ENCODE measurements around the gene KIF3A.

KIF3A gene

GRCh38 chr5:132750471-132751230 is 13.3 kb upstream of the KIF3A start:
- H3K9me3 ChIP-seq (ENCODE audit: control extremely low read depth in 1 of 5, control insufficient read depth in 4 of 5, insufficient read depth in 2 of 5, low read depth in 1 of 5, low read length in 4 of 5) = no peaks in the 10 kb centered on the region
- H3K27me3 ChIP-seq (replicated peaks in 2 of 5; ENCODE audit: control insufficient read depth in 4 of 5, insufficient read depth in 5 of 5, low read length in 4 of 5) = peaks cover 4 to 32% (median 30%) of the 10 kb centered on the region in 5 experiments
- no peak overlapping the region for H3K4me3 ChIP-seq (ENCODE audit: control insufficient read depth in 1 of 7, extremely low read depth in 1 of 7, insufficient read depth in 4 of 7, low read depth in 2 of 7, low read length in 6 of 7)
- 87% methylated on average over 2 of the region's 10 CpGs for WGBS (ENCODE audit: insufficient coverage)
- H3K36me3 ChIP-seq (ENCODE audit: control insufficient read depth in 4 of 4, insufficient read depth in 4 of 4, low read length in 3 of 4) = no peaks in the 10 kb centered on the region
- H3K4me1 ChIP-seq (ENCODE audit: control extremely low read depth in 1 of 4, control insufficient read depth in 4 of 4, insufficient read depth in 4 of 4, low read length in 3 of 4) = peaks cover 0 to 12% (median 10%) of the 10 kb centered on the region in 4 experiments
- CTCF ChIA-PET = interaction anchor here (1.0 to 4.6 kb wide), 5 partner anchors 9 to 70 kb away, joined by 3 to 16 read pairs (median 4); partner anchors contain the start of gene KIF3A
- no peak for DNase-seq
- H3K27ac ChIP-seq (ENCODE audit: insufficient read depth in 1 of 2, low read depth in 1 of 2, low read length in 2 of 2, poor library complexity in 1 of 2, severe bottlenecking in 2 of 2) = no peak overlapping the region
- POLR2A ChIA-PET = interaction anchor here (0.8 kb wide), 1 partner anchor 11 kb away, joined by 3 read pairs; no protein-coding TSS in a partner anchor

GRCh38 chr5:132749506-132749905 is 12.2 kb upstream of the KIF3A start:
- Histone ChIP-seq H3K27ac (ENCODE audit: insufficient read depth in 1 of 2, low read depth in 1 of 2, low read length in 2 of 2, poor library complexity in 1 of 2, severe bottlenecking in 2 of 2) (no peak overlapping the region), H3K9me3 (ENCODE audit: control extremely low read depth in 1 of 5, control insufficient read depth in 4 of 5, insufficient read depth in 2 of 5, low read depth in 1 of 5, low read length in 4 of 5) (no peaks in the 10 kb centered on the region), H3K36me3 (ENCODE audit: control insufficient read depth in 4 of 4, insufficient read depth in 4 of 4, low read length in 3 of 4) (no peaks in the 10 kb centered on the region), H3K4me1 (ENCODE audit: control extremely low read depth in 1 of 4, control insufficient read depth in 4 of 4, insufficient read depth in 4 of 4, low read length in 3 of 4) (peaks cover 0 to 12% (median 10%) of the 10 kb centered on the region in 4 experiments), H3K4me3 (ENCODE audit: control insufficient read depth in 1 of 7, extremely low read depth in 1 of 7, insufficient read depth in 4 of 7, low read depth in 2 of 7, low read length in 6 of 7) (no peak overlapping the region), H3K27me3 (replicated peaks in 2 of 5; ENCODE audit: control insufficient read depth in 4 of 5, insufficient read depth in 5 of 5, low read length in 4 of 5) (peaks cover 4 to 42% (median 30%) of the 10 kb centered on the region in 5 experiments)
- no peak for DNase-seq
- CTCF ChIA-PET = interaction anchor here (1.5 to 4.6 kb wide), 2 partner anchors 10 to 71 kb away, joined by 3 to 16 read pairs; no protein-coding TSS in a partner anchor
- POLR2A ChIA-PET = no interaction called here
- WGBS (ENCODE audit: insufficient coverage) = 100% methylated on average over 2 of the region's 2 CpGs

DNA sequence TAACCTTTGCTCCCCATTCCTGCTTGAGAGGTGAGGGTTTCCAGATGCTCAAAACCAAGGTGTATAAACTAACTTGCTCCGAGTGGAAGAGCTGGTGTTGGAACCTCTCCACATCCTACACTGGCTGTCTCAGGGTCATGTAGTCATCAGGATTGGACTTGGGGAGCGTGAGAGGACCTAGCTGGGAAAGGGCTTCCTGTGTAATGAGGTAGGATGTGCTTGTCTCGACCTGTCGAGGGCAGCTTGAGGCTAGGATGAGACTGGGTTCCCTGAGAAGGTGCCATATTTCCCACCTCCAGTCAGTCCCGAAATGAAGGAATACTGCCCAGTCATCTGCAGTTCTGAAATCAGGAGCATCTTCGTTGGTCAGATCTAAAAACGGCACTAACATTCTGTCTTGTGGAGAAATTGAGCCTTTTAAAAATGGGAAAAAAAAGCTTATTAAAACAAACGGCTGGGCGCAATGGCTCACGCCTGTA is 11.2 kb upstream of the KIF3A start:
- 98% methylated on average over 7 of the region's 10 CpGs for WGBS (ENCODE audit: insufficient coverage)
- Histone ChIP-seq H3K4me1 (ENCODE audit: control extremely low read depth in 1 of 4, control insufficient read depth in 4 of 4, insufficient read depth in 4 of 4, low read length in 3 of 4) (peaks cover 0 to 12% (median 10%) of the 10 kb centered on the region in 4 experiments), H3K9me3 (ENCODE audit: control extremely low read depth in 1 of 5, control insufficient read depth in 4 of 5, insufficient read depth in 2 of 5, low read depth in 1 of 5, low read length in 4 of 5) (no peaks in the 10 kb centered on the region), H3K4me3 (ENCODE audit: control insufficient read depth in 1 of 7, extremely low read depth in 1 of 7, insufficient read depth in 4 of 7, low read depth in 2 of 7, low read length in 6 of 7) (no peak overlapping the region), H3K36me3 (ENCODE audit: control insufficient read depth in 4 of 4, insufficient read depth in 4 of 4, low read length in 3 of 4) (no peaks in the 10 kb centered on the region), H3K27me3 (replicated peaks in 2 of 5; ENCODE audit: control insufficient read depth in 4 of 5, insufficient read depth in 5 of 5, low read length in 4 of 5) (peaks cover 4 to 42% (median 30%) of the 10 kb centered on the region in 5 experiments), H3K27ac (ENCODE audit: insufficient read depth in 1 of 2, low read depth in 1 of 2, low read length in 2 of 2, poor library complexity in 1 of 2, severe bottlenecking in 2 of 2) (no peak overlapping the region)
- POLR2A ChIA-PET = interaction anchor here (0.6 kb wide), 1 partner anchor 13 kb away, joined by 3 read pairs; no protein-coding TSS in a partner anchor
- no peak for DNase-seq
- CTCF ChIA-PET = interaction anchor here (0.6 to 4.6 kb wide), 3 partner anchors 10 to 72 kb away, joined by 3 to 16 read pairs (median 5); no protein-coding TSS in a partner anchor

DNA sequence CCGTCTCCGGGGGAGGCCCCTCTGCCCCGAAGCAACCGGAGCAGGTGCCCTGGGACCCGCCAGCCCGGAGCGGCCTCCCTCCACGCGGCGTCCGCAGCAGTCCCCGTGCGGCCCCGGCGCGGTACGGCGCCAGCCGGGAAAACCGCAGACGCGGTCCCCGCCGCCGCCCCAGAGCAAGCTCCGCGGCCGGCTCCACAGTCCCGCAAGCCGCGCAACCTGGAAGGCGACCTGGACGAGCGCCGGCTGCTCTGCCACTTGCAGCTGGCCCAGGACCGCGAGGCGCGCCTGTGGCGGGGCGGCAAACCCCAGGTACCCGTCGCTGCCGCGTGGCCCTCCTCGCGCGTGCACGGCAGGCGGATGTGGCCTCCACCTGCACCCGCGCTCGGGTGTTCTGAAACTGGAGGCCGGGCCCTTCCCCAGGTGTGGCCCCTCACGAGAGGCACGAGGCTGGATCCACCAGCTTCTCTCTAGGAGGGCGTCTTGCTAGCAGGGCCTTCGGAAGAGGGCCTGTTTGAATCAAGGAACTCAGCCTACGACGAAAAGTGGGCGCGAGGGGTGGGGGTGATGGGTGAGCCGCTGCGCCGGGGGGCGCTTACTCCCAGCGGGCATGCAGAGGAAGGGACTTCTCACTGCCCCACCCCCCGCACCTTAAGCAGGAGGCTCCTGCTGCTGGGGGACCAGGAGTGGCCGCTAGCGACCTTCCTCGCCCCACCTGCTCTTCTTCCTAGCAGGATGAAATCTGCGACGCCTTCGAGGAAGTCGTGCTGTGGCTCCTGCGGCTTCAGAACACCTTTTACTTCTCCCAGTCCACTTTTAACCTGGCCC is 10.5 kb upstream of the KIF3A start:
- Histone ChIP-seq H3K27ac (ENCODE audit: insufficient read depth in 1 of 2, low read depth in 1 of 2, low read length in 2 of 2, poor library complexity in 1 of 2, severe bottlenecking in 2 of 2) (no peak overlapping the region), H3K27me3 (replicated peaks in 2 of 5; ENCODE audit: control insufficient read depth in 4 of 5, insufficient read depth in 5 of 5, low read length in 4 of 5) (peaks cover 4 to 45% (median 30%) of the 10 kb centered on the region in 5 experiments), H3K4me1 (ENCODE audit: control extremely low read depth in 1 of 4, control insufficient read depth in 4 of 4, insufficient read depth in 4 of 4, low read length in 3 of 4) (peaks cover 0 to 12% (median 10%) of the 10 kb centered on the region in 4 experiments), H3K4me3 (ENCODE audit: control insufficient read depth in 1 of 7, extremely low read depth in 1 of 7, insufficient read depth in 4 of 7, low read depth in 2 of 7, low read length in 6 of 7) (peak overlapping the region; percentile 21 to 70 (median 38)), H3K9me3 (ENCODE audit: control extremely low read depth in 1 of 5, control insufficient read depth in 4 of 5, insufficient read depth in 2 of 5, low read depth in 1 of 5, low read length in 4 of 5) (peaks cover 0 to 2% (median 0%) of the 10 kb centered on the region in 5 experiments), H3K36me3 (ENCODE audit: control insufficient read depth in 4 of 4, insufficient read depth in 4 of 4, low read length in 3 of 4) (no peaks in the 10 kb centered on the region)
- POLR2A ChIA-PET = no interaction called here
- peak in 2 of 3 donors; percentile 51 to 62 for DNase-seq
- 36% methylated on average over 51 of the region's 76 CpGs for WGBS (ENCODE audit: insufficient coverage)
- CTCF ChIA-PET = interaction anchor here (1.0 to 4.6 kb wide), 6 partner anchors 10 to 114 kb away, joined by 3 to 16 read pairs (median 4); no protein-coding TSS in a partner anchor

DNA sequence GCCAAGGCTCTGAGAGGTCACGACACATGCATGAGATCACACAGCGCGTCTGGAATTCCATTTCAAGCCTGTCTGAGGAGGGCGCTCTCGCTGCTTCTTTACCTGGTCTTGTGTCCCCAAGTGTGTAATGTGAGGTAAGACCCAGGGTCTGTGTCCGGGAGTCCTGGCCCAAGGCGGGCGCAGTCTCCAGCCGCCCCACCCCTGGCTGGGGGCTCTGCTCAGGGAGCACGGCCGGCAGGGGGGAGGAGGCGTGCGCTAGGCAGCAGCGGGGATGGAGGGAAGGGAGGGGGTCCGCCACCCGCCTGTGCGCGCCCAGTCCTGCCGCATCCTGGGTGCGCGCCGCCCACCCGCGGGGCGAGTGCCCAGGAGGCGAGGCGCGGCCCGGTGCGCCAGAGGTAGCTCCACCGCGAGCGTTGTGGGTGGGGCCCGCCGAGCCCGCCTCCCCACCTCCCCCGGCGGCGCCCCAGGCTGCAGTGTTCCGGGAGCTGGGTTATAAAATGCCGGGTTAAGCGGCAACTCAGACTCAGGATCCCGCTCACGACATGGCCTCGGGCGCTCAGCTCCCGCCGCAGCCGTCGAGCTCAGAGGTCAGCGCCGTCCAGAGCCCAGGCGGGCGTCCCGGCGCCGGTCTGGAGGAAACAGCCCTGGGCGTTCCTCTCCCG is 9.7 kb upstream of the KIF3A start, which contains the start of gene CCNI2:
Gene CCNI2, plus strand, starts transcription at position 473 of the 662 bp plus-strand sequence. Its CDS starts 70 bp downstream, at position 543.
- H3K36me3 ChIP-seq (ENCODE audit: control insufficient read depth in 4 of 4, insufficient read depth in 4 of 4, low read length in 3 of 4) = no peaks in the 10 kb centered on the region
- WGBS (ENCODE audit: insufficient coverage) = under 1% methylated on average over 40 of the region's 59 CpGs
- ChIA-PET CTCF (interaction anchor here (1.0 to 2.1 kb wide), 5 partner anchors 10 to 115 kb away, joined by 3 to 5 read pairs (median 4); no protein-coding TSS in a partner anchor), POLR2A (no interaction called here)
- H3K27ac ChIP-seq (ENCODE audit: insufficient read depth in 1 of 2, low read depth in 1 of 2, low read length in 2 of 2, poor library complexity in 1 of 2, severe bottlenecking in 2 of 2) = no peak within 1 kb of the TSS
- DNase-seq = peak in 2 of 3 donors; percentile 37 to 46
- peaks cover 0 to 5% (median 1%) of the 10 kb centered on the region in 5 experiments for H3K9me3 ChIP-seq (ENCODE audit: control extremely low read depth in 1 of 5, control insufficient read depth in 4 of 5, insufficient read depth in 2 of 5, low read depth in 1 of 5, low read length in 4 of 5)
- peaks cover 4 to 49% (median 26%) of the 10 kb centered on the region in 5 experiments for H3K27me3 ChIP-seq (replicated peaks in 2 of 5; ENCODE audit: control insufficient read depth in 4 of 5, insufficient read depth in 5 of 5, low read length in 4 of 5)
- H3K4me1 ChIP-seq (ENCODE audit: control extremely low read depth in 1 of 4, control insufficient read depth in 4 of 4, insufficient read depth in 4 of 4, low read length in 3 of 4) = peaks cover 0 to 12% (median 10%) of the 10 kb centered on the region in 4 experiments
- H3K4me3 ChIP-seq (ENCODE audit: control insufficient read depth in 1 of 7, extremely low read depth in 1 of 7, insufficient read depth in 4 of 7, low read depth in 2 of 7, low read length in 6 of 7) = peak within 1 kb of the TSS; percentile 21 to 70 (median 38)

- CTCF ChIA-PET = interaction anchor here (1.1 to 2.1 kb wide), 3 partner anchors 11 to 28 kb away, joined by 3 to 5 read pairs (median 4); no protein-coding TSS in a partner anchor
- peaks cover 0 to 7% (median 1%) of the 10 kb centered on the region in 5 experiments for H3K9me3 ChIP-seq (ENCODE audit: control extremely low read depth in 1 of 5, control insufficient read depth in 4 of 5, insufficient read depth in 2 of 5, low read depth in 1 of 5, low read length in 4 of 5)
- DNase-seq = no peak
- H3K4me1 ChIP-seq (ENCODE audit: control extremely low read depth in 1 of 4, control insufficient read depth in 4 of 4, insufficient read depth in 4 of 4, low read length in 3 of 4) = peaks cover 0 to 12% (median 10%) of the 10 kb centered on the region in 4 experiments
- peaks cover 7 to 51% (median 25%) of the 10 kb centered on the region in 5 experiments for H3K27me3 ChIP-seq (replicated peaks in 2 of 5; ENCODE audit: control insufficient read depth in 4 of 5, insufficient read depth in 5 of 5, low read length in 4 of 5)
- no peak overlapping the region for H3K27ac ChIP-seq (ENCODE audit: insufficient read depth in 1 of 2, low read depth in 1 of 2, low read length in 2 of 2, poor library complexity in 1 of 2, severe bottlenecking in 2 of 2)
- H3K4me3 ChIP-seq (ENCODE audit: control insufficient read depth in 1 of 7, extremely low read depth in 1 of 7, insufficient read depth in 4 of 7, low read depth in 2 of 7, low read length in 6 of 7) = peak overlapping the region in 6 of 7 experiments; percentile 8 to 70 (median 48)
- 60% methylated on average over 1 of the region's 3 CpGs for WGBS (ENCODE audit: insufficient coverage)
- H3K36me3 ChIP-seq (ENCODE audit: control insufficient read depth in 4 of 4, insufficient read depth in 4 of 4, low read length in 3 of 4) = no peaks in the 10 kb centered on the region
- POLR2A ChIA-PET = no interaction called here
These were observed 9.2 kb upstream of the KIF3A start for GRCh38 chr5:132746592-132746953.

All from common myeloid progenitor, CD34-positive (primary cell).